Thyroid gland (tissue), 4 donors: ENCODE measurements around the gene RPS6KA5. TPM values are rescaled to one million over a fixed set of nuclear protein-coding genes. Genes with fewer than 3 reads are reported as not detected.

Experiments
- DNase-seq, 2 donors: peaks; one replicate each; pipeline ENCODE4 v3.0.0-alpha.2; 2019
- H3K27ac ChIP-seq, 3 donors: fragments of 200-600 bp; sonication (generic); 1 replicate in 2 of 3; 2 replicates in 1 of 3; pipeline ENCODE4 v1.5.1; 2016 to 2019; ENCODE audit warnings: mild to moderate bottlenecking in 1 of 3, moderate library complexity in 1 of 3
- H3K27me3 ChIP-seq: fragments of 200-600 bp; sonication (generic); one replicate; pipeline ENCODE4 v1.5.1; 2019
- H3K36me3 ChIP-seq, 2 donors: fragments of 200-600 bp; sonication (generic); one replicate each; pipeline ENCODE4 v1.5.1; 2016 to 2019
- H3K4me1 ChIP-seq, 2 donors: fragments of 200-600 bp; sonication (generic); one replicate each; pipeline ENCODE4 v1.5.1; 2017 to 2019
- H3K4me3 ChIP-seq, 3 donors: fragments of 200-600 bp; sonication (generic); replicated peaks in 1 of 3; 1 replicate in 2 of 3; 2 replicates in 1 of 3; pipeline ENCODE4 v1.5.1; 2016; ENCODE audit warnings: mild to moderate bottlenecking in 1 of 3
- H3K9me3 ChIP-seq: fragments of 200-600 bp; sonication (generic); one replicate; pipeline ENCODE4 v1.5.1; 2017
- POLR2A ChIP-seq, 2 donors: fragments of 450-650 bp; IDR thresholded peaks; one replicate each; pipeline ENCODE4 v1.6.1; 2017; ENCODE audit warnings: antibody characterized with exemption in 2 of 2, mild to moderate bottlenecking in 2 of 2, moderate library complexity in 1 of 2
- WGBS, 2 donors: methylation state at CpG; one replicate each; pipeline ENCODE4 v1.1.5; 2017; 5-methylcytosine and 5-hydroxymethylcytosine counted together
- intact Hi-C: fragments of 100-400 bp; cut with DNase I; formaldehyde crosslinking; loops from one replicate; pipeline ENCODE4 v1.15.1; 2023
- total RNA-seq, 4 donors: library from RNA; depleted of rRNA; stranded (reverse); fragments of >200 nt; gene quantifications; one replicate each; pipeline ENCODE4 v1.2.3, GENCODE V29; 2016
- TF ChIP-seq, protein P1 (sequence below), 6 experiments: fragments of 200-600 bp in 3 of 6; fragments of 450-650 bp in 3 of 6; sonication (generic) in 3 of 6; IDR thresholded peaks; one replicate each; pipeline ENCODE4 v1.5.1; 2016 to 2019; ENCODE audit warnings: antibody characterized with exemption in 6 of 6, mild to moderate bottlenecking in 2 of 6, inconsistent platforms in 1 of 6, moderate library complexity in 1 of 6

Gene RPS6KA5
- total RNA-seq, 4 donors from 2014 or later = 6.4 to 17.4 (median 8.9) TPM

DNA sequence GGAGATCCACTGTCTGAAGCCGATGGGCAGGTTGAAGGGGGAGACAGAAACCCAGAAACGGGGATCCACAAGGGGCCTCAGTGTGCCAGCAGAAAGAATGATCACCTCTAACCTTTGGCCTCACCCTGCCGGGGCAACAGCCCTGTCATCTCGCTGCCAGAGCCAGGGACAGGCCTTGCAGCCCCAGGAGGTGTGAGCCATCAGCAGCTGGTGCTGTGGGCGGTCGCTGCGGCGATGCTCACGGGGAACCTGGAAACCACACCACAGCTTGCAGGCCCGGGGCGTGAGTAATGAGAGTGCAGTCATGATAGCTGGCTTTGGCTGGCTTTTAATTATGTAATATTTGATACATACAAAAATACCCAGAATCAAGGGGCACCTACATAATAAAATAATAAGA lies 239.5 kb downstream of the RPS6KA5 start:
- DNase-seq = no peak
- no peaks in the 10 kb centered on the region for H3K36me3 ChIP-seq
- no peaks in the 10 kb centered on the region for H3K9me3 ChIP-seq
- 79% methylated on average over 11 of the region's 11 CpGs for WGBS, 2 donors
- TF ChIP-seq, protein P1, sequence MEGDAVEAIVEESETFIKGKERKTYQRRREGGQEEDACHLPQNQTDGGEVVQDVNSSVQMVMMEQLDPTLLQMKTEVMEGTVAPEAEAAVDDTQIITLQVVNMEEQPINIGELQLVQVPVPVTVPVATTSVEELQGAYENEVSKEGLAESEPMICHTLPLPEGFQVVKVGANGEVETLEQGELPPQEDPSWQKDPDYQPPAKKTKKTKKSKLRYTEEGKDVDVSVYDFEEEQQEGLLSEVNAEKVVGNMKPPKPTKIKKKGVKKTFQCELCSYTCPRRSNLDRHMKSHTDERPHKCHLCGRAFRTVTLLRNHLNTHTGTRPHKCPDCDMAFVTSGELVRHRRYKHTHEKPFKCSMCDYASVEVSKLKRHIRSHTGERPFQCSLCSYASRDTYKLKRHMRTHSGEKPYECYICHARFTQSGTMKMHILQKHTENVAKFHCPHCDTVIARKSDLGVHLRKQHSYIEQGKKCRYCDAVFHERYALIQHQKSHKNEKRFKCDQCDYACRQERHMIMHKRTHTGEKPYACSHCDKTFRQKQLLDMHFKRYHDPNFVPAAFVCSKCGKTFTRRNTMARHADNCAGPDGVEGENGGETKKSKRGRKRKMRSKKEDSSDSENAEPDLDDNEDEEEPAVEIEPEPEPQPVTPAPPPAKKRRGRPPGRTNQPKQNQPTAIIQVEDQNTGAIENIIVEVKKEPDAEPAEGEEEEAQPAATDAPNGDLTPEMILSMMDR (IDR thresholded peaks at IDR 0.05) = no peak
- no peak for TF ChIP-seq POLR2A (IDR thresholded peaks at IDR 0.05)
- intact Hi-C loops = no loop called here
- H3K4me1 ChIP-seq = peaks cover 0 to 4% of the 10 kb centered on the region in 2 donors
- no peak overlapping the region for H3K27ac ChIP-seq
- H3K27me3 ChIP-seq = no peaks in the 10 kb centered on the region
- H3K4me3 ChIP-seq = no peak overlapping the region

DNA sequence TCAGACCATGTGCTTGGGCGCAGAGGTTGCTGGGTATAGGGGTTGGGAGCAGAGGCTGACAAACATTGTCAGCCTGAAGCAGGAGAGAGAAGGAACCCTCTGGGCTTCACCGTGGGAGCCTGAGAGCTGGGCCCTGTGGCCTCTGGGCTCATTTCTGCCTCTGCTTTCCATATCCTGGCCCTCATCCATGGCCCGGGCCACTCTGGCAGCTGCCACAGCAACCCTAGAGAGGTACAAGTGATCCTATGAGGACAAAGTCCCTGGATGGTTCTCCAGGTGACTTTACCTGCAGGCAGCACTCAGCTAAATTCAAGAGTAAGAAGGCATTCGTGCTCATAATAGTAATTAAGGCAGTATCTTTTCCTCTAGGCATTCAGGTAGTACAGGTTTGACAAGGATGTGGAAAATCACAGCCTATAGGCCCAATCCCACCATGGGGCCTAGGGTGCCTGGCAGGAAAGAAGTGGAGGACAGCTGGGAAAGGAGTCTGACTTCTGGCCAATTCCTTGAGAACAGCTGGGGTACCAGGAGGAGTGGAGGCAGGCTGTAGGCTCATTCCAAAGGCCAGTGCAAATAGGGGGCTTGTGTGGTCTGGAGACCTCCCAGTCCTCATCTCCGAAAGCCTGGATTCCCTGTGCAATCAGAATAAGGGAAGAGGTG lies 240.6 kb downstream of the RPS6KA5 start:
- intact Hi-C loops = loop anchor here (5.0 kb wide), 1 partner anchor 63 kb away; no protein-coding TSS in a partner anchor

DNA sequence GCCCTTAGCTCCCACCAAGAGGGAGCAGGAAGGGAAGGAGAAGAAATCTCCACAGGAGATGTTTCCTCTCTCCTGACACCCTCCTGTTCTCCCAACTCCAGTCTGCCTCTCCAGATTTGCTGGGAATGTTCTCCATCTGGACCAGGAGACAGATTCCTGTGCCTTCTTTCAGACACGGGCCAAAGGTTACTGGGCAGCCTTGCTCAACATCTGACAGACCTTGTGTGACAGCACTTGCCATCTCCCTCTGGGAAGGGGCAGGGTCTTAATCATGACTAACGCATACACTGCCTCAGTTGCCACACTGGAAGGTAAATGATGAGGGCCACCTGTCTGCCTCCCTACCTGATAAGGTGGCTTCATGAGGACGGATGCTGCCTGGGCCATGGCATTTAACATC lies 241.7 kb downstream of the RPS6KA5 start:
- intact Hi-C loops = loop anchor here (5.0 kb wide), 1 partner anchor 61 kb away; no protein-coding TSS in a partner anchor
- DNase-seq = no peak

More for the DNA sequence above, 240.6 kb downstream of the RPS6KA5 start:
- no peak overlapping the region for H3K4me3 ChIP-seq
- 69 to 88% methylated on average over 5 of the region's 5 CpGs for WGBS, 2 donors
- H3K36me3 ChIP-seq = no peaks in the 10 kb centered on the region
- H3K27ac ChIP-seq = no peak overlapping the region
- no peaks in the 10 kb centered on the region for H3K27me3 ChIP-seq
- H3K9me3 ChIP-seq = no peaks in the 10 kb centered on the region
- TF ChIP-seq POLR2A (IDR thresholded peaks at IDR 0.05) = no peak
- TF ChIP-seq, protein P1 (IDR thresholded peaks at IDR 0.05) = no peak
- H3K4me1 ChIP-seq = peaks cover 5 to 11% of the 10 kb centered on the region in 2 donors
- no peak for DNase-seq

DNA sequence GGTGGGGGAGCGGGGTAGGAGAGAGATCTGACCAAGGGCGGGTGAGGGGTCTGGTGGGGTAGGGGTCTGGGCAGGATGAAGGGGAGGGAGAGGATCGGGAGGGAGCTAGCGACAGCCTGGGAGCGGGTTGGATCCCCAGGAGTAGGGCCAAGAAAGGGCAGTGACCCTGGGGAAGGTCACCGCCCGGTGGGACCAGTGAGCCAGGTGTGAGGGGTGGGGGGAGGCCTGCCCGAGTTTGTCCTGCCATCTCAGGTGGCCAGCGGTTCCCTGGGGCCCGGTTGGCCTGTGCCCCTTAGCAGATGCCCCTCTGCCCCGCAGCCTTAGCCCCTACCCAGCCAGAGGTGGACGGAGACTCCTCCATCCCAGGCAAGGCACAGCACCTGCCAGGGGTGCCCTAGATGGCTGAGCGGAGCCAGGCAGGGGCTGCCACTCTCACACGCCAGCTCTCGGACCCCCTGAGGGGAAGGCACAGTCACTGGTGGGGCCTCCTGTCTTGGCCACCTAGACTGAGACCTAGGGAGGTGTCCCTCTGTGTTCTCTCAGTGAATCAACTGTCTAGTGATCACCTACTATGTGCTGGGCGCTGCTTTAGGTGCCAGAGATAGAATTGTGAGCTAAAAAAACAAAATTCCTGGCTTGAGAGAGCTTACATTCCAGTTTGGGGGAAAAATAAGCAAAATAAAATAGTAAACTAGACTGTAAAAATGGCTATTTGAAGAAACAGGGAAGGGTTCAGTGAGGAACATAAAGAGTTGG lies 243.6 kb downstream of the RPS6KA5 start:
- Histone ChIP-seq H3K4me1 (peaks cover 5 to 11% of the 10 kb centered on the region in 2 donors), H3K27me3 (no peaks in the 10 kb centered on the region), H3K36me3 (no peaks in the 10 kb centered on the region), H3K4me3 (no peak overlapping the region), H3K27ac (no peak overlapping the region), H3K9me3 (no peaks in the 10 kb centered on the region)
- WGBS, 2 donors = 17 to 53% methylated on average over 6 to 11 of the region's 16 CpGs
- intact Hi-C loops = loop anchor here (5.0 kb wide), 1 partner anchor 60 kb away; no protein-coding TSS in a partner anchor
- DNase-seq = no peak
- no peak for TF ChIP-seq POLR2A (IDR thresholded peaks at IDR 0.05)
- TF ChIP-seq, protein P1 (IDR thresholded peaks at IDR 0.05) = peak in 1 of 6 experiments; percentile 23

More for the DNA sequence above, 241.7 kb downstream of the RPS6KA5 start:
- Histone ChIP-seq H3K27me3 (no peaks in the 10 kb centered on the region), H3K36me3 (no peaks in the 10 kb centered on the region), H3K4me1 (peaks cover 5 to 11% of the 10 kb centered on the region in 2 donors), H3K4me3 (no peak overlapping the region), H3K27ac (no peak overlapping the region), H3K9me3 (no peaks in the 10 kb centered on the region)
- WGBS, 2 donors = 79 to 90% methylated on average over 3 of the region's 3 CpGs
- no peak for TF ChIP-seq POLR2A (IDR thresholded peaks at IDR 0.05)
- TF ChIP-seq, protein P1 (IDR thresholded peaks at IDR 0.05) = no peak
